GM19023 (cell line): ENCODE measurements around the gene ADPRS.

ENCODE experiments used
- ATAC-seq: cut with Tn5 transposase; IDR thresholded peaks from one replicate; pipeline ENCODE4 v1.9.1; 2021; ENCODE audit warnings: mild to moderate bottlenecking, moderate library complexity; ENCODE audit not compliant: unreplicated experiment

Gene ADPRS

DNA sequence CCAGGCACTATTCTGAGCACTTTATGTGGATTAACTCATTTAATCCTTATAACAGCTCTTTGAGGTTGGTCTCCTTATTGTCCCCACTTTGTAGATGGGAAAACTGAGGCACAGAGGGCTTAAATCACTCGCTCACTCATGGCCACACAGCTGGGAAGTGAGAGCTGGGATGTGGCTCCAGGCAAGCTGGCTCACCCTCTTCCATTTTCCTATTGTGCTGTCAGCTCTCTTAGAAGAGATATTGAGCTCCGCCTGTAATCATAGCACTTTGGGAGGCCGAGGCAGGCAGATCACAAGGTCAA, 40.2 kb downstream of the ADPRS start:
- ATAC-seq = no peak

DNA sequence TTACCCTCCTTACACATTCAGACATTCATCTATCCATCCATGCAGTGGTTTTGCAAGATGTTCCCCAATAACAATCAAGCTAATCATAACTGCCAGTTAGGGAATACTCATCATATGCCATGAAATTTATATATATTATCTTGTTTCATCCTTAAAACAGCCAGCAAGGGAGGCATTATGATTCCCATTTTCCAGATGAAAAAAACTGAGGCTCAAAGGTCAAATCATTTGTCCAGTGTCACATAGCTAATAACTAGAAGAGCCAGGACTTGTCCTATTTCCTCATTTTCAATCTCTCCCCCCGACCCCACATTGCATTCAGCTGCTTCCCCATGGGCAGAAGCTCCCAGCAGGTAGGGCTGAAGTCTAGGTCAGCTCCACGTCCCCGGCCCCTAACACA, 43.3 kb downstream of the ADPRS start:
- ATAC-seq = no peak

DNA sequence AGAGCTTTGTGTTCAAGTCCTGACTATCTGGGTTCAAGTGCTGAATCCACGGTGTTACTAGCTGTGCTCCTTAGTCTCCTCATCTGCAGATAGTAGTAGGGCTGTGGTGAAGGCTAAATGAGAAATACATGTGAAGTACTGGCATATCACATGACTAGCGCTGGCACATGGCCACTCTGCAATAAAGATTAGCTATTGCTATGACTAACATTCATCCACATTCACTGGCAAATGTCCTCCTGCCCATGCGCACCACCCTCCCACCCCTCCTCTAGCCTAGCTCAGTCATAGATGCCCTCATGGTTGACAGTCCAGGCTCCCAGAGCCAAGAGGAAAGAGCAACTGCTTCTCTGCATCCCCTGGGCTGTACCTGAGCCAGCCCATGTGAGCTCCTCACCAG, 44.8 kb downstream of the ADPRS start:
- no peak for ATAC-seq

DNA sequence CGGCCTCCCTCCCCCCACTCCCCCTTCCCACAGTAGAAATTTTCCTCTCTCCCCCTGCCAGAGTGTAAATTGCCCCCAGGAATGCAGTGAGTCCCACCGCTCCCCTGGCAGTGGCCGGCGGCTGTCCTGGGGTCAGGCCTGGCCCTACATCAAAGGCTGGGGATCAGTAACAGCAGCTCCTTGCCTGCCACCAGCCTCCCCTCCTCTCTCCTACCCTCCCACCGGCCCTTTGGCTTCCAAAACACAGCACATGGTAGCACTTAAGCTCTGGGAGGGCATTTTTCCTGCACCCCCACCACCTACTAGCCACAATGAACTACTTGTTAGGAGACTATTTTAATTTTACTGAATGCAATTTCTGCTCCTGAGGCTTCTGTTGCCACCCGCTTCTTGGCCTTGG, 45.3 kb downstream of the ADPRS start:
- no peak for ATAC-seq

DNA sequence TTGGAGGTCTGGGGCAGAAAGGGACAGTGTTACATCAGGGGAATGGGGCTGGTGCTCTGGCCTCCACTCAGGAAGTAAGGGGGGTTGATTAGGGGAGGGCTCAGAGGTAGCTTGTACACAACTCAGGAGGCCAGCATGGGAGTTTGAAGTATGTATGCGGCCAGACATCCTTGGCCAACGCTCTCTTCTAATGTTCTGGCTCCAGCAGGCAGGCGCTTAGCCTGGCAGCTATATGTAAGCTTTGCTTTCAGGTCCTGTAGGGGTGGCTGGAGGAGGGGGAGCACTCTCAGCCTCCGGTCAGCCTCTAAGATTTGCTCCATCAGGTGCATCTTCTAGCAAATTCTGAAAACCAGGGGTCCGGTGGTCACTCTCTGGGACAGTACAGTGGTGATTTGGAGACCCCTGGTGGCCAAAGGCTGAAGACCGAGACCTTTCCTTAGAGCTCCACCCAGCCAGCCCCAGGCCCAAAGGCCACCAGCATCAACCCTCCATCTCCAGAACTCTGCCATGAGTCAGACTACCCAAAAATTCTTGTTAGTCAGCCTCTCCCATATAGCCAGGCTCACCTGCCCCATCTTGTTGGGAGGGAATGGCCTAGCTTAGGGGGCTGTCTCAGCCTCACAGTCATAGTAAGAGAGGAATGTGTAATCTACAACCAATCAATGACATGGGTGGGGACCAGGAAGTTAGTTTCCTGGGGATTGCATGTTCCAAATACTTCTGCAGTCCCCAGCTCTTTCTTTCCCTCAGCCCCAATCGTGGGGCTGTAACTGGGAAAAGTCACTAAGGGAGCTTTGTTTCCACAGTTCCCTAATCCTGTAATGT, 46.0 kb downstream of the ADPRS start:
- no peak for ATAC-seq

DNA sequence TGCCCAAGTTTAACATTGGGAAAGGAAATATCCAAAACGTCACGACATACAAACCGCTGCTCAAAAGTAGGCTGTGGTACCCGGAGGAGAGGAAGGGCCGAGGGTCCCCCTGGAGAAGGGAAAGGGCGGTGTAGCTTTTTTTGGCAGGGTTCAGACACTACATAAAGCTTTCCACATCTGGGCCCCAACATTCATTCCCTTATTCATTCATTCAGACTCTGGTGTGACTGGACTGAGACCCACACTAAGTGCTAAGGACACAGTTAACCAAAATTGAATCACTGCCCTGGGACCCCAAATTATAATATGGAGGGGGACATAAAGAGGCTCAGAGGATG, 46.6 kb downstream of the ADPRS start:
- no peak for ATAC-seq

DNA sequence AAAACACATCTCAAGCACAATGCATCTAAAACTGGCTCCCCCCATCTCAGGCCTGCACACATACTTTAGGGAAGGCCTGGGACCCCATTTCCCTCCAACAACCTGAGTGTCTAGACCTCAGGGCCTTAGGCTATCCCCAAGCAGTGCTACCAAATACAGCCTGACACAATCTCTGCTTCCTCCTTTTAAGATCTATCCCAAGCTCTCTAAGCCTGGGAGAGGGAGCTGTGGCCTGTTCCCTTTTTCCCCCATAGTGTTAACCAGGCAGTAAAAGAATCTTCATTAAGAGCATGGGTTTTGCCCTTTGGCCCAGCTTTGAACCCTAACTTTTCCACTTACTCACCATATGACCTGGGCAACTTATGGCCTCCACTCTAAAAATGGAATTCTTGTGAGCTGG, 47.1 kb downstream of the ADPRS start:
- ATAC-seq = no peak

DNA sequence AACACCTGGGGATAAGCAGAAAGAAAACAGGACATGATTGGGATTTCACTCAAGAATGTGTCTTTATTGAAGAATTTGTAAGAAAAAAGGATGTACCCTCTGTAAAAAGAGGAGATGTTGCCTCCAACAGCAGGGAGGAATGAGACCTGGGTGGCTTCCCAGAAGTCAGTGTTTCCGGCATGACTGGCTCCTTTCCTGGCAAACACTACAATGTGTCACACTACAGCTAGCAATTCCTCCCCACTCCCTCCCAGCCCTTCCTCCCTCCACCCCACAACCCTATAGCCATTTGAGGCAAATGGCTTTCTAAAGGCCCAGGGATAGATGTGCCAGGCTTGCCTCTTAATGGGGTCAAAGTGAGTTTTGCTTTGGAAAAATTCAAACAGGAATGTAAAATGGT, 47.8 kb downstream of the ADPRS start:
- no peak for ATAC-seq

DNA sequence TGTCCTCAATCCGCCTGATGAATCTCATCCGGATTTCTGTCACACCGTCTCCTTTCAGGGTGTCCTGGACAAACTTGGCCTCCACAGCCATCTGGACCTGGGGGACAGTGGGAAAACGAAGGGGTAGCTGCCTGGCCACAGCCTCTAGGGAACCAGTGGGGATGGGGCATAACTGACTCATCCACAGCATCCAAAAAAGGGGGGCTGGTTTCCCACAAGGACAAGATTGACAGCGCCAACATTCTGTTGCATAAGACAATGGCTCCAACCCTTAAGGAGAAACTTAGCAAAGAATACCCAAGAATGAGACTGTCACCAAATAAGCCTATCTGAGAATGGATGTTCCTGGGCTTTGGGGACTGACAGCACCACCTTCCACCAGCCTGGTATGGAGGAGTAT, 48.5 kb downstream of the ADPRS start:
- no peak for ATAC-seq

DNA sequence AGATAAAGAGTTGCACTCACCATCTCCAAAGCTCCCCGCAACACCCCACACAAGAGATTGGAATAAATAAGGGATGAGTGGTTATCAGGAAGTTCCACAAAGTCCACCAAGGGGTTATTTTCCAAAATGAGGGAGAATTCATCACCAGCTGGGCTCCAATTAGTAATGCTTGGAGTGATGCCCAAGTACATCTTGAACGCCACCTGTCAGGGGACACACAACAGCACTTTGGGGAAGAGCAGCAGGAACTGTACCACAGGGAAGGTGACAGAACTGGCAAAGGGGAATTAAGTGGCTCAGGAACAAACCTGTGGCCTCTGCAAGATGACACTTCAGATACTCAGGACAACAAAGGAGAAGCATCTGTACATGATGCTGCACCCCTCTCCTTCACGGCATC, 49.1 kb downstream of the ADPRS start:
- no peak for ATAC-seq

DNA sequence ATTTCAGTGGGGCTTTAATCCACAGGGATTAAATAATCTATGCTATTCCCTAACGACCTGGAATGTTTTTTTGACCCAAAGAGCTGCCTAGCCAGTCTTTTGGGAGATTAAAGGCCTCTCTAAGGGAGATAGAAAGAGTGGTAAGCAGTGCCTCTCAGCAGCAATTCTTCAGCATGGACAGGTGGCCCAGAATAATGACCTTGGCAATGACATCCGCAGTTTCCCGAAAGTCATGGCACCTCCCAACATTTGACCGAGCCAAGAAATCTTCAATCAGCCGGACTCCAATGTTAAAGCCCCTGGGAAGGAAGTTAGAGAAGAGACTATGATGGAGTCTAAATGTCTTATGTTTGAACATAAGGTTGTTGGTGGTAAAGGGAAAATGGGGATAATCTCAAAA, 50.8 kb downstream of the ADPRS start:
- no peak for ATAC-seq

DNA sequence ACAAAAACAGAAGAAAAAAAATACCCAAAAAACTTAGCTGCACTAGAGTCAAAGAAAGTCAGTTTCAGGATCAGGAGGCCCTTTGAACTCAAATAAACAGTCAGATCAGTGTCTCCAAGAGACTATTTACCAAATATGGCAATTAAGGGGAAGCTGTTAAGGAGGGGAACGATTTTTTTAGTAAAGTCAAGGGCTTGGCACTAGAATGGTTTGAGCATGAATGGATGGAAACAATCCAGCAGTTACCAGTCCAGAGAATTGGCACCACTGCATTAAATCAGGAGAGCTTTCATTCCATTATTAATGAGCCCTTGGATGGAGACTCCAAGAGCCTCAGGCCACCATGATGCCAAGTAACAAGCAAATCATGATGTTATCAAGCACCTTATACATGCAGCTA, 53.4 kb downstream of the ADPRS start:
- ATAC-seq = no peak

DNA sequence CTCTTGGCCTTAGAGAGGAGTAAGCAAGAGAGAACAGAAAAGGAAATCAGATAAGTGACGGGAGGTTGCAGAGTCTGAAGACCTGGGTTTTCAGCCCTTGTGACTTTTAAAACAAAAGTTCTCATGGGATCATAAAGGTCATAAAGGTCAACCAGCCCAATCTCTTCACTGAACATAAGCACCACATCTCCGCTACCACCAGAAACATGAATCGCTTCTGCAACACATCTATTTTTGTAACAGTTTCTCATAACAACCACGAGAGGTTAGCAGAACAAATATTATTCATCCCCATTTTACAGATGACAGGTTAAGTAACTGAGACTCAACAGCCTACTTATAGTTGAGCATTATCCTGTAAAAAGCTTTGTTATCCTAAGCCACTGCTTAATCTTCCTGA, 54.7 kb downstream of the ADPRS start:
- no peak for ATAC-seq
